ENCODE results near the gene PFKFB4. TPM values are rescaled to one million over a fixed set of nuclear protein-coding genes. Genes with fewer than 3 reads are reported as not detected.

PFKFB4 gene
- total and polyA plus RNA-seq, 2 of the 8 experiments (the other 6 are each of a cell fraction or from before 2014, with no cell fraction given) = 10.7 to 20.1 TPM

- Histone ChIP-seq H3K79me2 (ENCODE audit: control insufficient read depth in 1 of 2, insufficient read depth in 2 of 2, low read length in 2 of 2) (peaks cover 0 to 4% of the 10 kb centered on the region in 2 experiments; a peak in 1 of 4 replicates), H2BK5ac (ENCODE audit: low read depth, low read length) (no peak overlapping the region), H2AK5ac (ENCODE audit: low read depth, low read length) (no peak overlapping the region), H2BK15ac (ENCODE audit: low read length) (no peak overlapping the region), H3K4me1 (replicated peaks in 1 of 4; ENCODE audit: control insufficient read depth in 3 of 4, insufficient read depth in 4 of 4, low read length in 3 of 4) (no peaks in the 10 kb centered on the region; a peak in 3 of 7 replicates), H3K9ac (replicated peaks in 1 of 4; ENCODE audit: extremely low read depth in 1 of 4, low read depth in 3 of 4, low read length in 3 of 4) (no peak overlapping the region), H3K14ac (ENCODE audit: insufficient read length) (no peak overlapping the region), H3K23me2 (ENCODE audit: low read depth, low read length) (no peaks in the 10 kb centered on the region), H3K36me3 (ENCODE audit: control insufficient read depth in 2 of 4, insufficient read depth in 4 of 4, low read length in 3 of 4) (peaks cover 2 to 21% (median 16%) of the 10 kb centered on the region in 4 experiments; a peak in 7 of 8 replicates), H3K56ac (replicated peaks; ENCODE audit: insufficient read length, low read depth, low read length) (no peak overlapping the region), H2BK12ac (ENCODE audit: low read depth, low read length) (no peak overlapping the region), H3K27ac (ENCODE audit: low read depth, low read length) (no peak overlapping the region), H3K79me1 (ENCODE audit: low read depth, low read length) (no peaks in the 10 kb centered on the region; the same call in 1 of the 2 replicates), H4K8ac (ENCODE audit: extremely low read depth, insufficient read depth, low read length) (peak overlapping the region; percentile 52; the same call in 1 of the 2 replicates), H2BK120ac (replicated peaks; ENCODE audit: low read depth, low read length) (no peak overlapping the region), H4K20me1 (replicated peaks in 1 of 2; ENCODE audit: control insufficient read depth in 1 of 2, insufficient read depth in 2 of 2, low read length in 2 of 2) (peaks cover 0 to 5% of the 10 kb centered on the region in 2 experiments), H2BK20ac (ENCODE audit: low read length) (no peak overlapping the region), H3K4ac (replicated peaks; ENCODE audit: insufficient read length, low read depth, low read length) (no peak overlapping the region), H3K9me3 (ENCODE audit: insufficient read depth in 2 of 2, low read depth in 1 of 2, low read length in 1 of 2) (no peaks in the 10 kb centered on the region), H4K5ac (ENCODE audit: insufficient read length, low read depth, low read length) (no peak overlapping the region), H3K4me2 (ENCODE audit: insufficient read depth in 1 of 2, low read depth in 2 of 2, low read length in 2 of 2) (no peak overlapping the region), H3K4me3 (ENCODE audit: extremely low read depth in 1 of 4, insufficient read depth in 2 of 4, low read depth in 3 of 4, low read length in 4 of 4) (no peak overlapping the region), H3K27me3 (replicated peaks in 1 of 4; ENCODE audit: control insufficient read depth in 3 of 4, extremely low read depth in 1 of 4, insufficient read depth in 3 of 4, low read length in 3 of 4) (no peaks in the 10 kb centered on the region), H2AFZ (ENCODE audit: low read length) (no peak overlapping the region), H3K18ac (ENCODE audit: extremely low read depth, low read length) (no peak overlapping the region), H3K23ac (ENCODE audit: insufficient read length) (no peak overlapping the region), H4K91ac (replicated peaks; ENCODE audit: insufficient read length, low read length) (no peak overlapping the region)
- CTCF ChIA-PET (ENCODE audit: partially characterized antibody) = interaction anchor here (0.9 to 5.4 kb wide), 25 partner anchors 10 to 413 kb away, joined by 3 to 67 read pairs (median 6); partner anchors contain the start of genes CCDC51, SHISA5, TMA7 and UCN2
- DNase-seq (ENCODE audit: low read depth in 1 of 2, low spot score in 2 of 2) = no peak
- POLR2A ChIA-PET (ENCODE audit: partially characterized antibody) = interaction anchor here (0.8 to 2.3 kb wide), 5 partner anchors 49 to 149 kb away, joined by 3 to 11 read pairs (median 6); a partner anchor contains a TSS
- WGBS, 2 experiments (ENCODE audit: extremely low coverage in 1 of 2, insufficient coverage in 1 of 2, insufficient read length in 1 of 2, insufficient replicate concordance in 2 of 2, low coverage in 1 of 2, low lambda C conversion rate in 2 of 2, missing lambda C conversion rate in 1 of 2) = 88% methylated on average over 5 of the region's 5 CpGs; no CpG with 5 or more reads in 1 of the 2 experiments
- no peak for FAIRE-seq
- TF ChIP-seq FOSL1 (IDR thresholded peaks at IDR 0.05; ENCODE audit: insufficient read depth, low read depth, low read length) = no peak
- no peak for TF ChIP-seq RXRA (IDR thresholded peaks at IDR 0.05; ENCODE audit: insufficient read depth, low read depth, low read length)
- no peak for TF ChIP-seq TAF7 (optimal IDR thresholded peaks at IDR 0.05; ENCODE audit: borderline replicate concordance, low read depth, low read length)
- TF ChIP-seq SP2 (IDR thresholded peaks at IDR 0.05; ENCODE audit: low read length) = no peak
- no peak for TF ChIP-seq KDM5A (IDR thresholded peaks at IDR 0.05; ENCODE audit: low read length)
- TF ChIP-seq RNF2 (IDR thresholded peaks at IDR 0.05; ENCODE audit: borderline replicate concordance, low read depth, low read length, missing control alignments, poor library complexity, severe bottlenecking) = no peak
- TF ChIP-seq MAFK (IDR thresholded peaks at IDR 0.05; ENCODE audit: low read depth, low read length) = no peak
These were observed 8.5 kb downstream of the PFKFB4 start for GRCh38 chr3:48548126-48548525.

Measured in H1 (cell line).